Measurements from ENCODE around the gene PTCD3.

The PTCD3 gene

DNA sequence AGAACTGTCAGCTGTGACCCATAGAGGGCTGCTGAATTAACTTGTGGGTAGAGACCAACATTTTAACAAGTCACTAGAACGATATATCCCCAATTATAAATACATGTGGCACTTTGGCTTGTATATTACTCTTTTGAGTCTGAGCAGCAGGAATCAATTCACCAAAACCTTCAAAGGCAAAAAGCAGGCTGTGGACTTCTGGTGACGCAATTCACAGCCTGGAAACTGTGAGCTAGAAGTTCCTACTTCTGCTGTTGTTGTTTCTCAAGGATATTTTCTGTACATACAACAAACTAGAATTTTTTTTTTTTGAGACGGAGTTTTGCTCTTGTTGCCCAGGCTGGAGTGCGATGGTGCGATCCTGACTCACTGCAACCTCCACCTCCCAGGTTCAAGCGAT, 37.3 kb downstream of the PTCD3 start:
- DNase-seq (ENCODE audit: low read depth in 4 of 4, low spot score in 1 of 4) = no peak

DNA sequence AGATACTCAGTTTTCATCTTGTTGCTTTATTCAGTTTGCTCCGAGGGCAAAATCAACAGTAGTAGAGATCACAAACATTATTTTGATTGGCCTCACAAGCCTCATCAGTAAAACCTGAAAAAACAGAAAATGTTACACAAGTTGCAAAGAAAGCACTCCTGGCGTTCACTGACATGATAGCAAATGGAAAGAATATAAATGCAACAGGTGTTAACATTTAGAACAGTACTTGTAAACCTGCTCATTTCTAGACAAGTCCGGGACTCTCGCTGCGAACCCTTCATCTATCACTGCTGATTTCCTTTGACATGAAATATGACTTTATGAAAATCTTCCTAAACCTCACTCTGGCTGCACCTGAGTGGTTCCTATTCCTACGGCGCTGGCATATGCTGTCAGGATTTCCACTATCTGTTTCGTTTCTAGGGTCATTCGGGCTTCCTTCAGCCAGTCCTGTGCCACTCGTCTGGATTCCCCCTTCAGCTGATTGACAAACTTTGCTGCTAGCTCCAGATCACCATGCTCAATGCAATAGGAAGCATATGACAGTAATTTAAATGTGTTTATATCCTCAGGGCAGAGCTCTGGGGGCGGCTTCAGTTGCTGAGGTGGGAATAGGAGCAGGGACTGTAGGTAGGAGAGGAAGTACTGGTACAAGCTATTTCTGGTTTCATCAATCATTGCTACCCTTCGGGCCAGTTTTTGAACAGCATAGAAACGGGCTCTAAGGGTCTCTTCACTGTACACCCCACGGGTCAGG, 38.1 kb downstream of the PTCD3 start:
- no peak for DNase-seq (ENCODE audit: low read depth in 4 of 4, low spot score in 1 of 4)

DNA sequence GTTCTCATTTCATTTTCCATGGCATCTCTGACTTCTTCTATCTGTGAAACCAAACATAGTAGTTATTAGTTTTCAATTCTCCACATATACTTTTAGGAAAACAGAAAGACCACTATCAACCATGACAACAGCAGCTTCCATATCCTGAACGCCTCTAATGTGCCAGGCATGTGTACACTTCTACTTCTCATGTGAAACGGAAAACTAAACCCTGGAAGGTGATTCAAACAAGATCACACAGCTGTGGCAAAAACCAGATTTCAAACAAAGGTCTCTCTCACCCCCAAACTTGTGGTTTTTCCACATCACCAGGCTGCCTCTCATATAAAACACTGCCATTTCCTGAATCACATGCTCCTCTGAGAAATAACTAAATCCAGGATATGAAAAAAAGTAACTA, 41.8 kb downstream of the PTCD3 start:
- no peak for DNase-seq (ENCODE audit: low read depth in 4 of 4, low spot score in 1 of 4)

DNA sequence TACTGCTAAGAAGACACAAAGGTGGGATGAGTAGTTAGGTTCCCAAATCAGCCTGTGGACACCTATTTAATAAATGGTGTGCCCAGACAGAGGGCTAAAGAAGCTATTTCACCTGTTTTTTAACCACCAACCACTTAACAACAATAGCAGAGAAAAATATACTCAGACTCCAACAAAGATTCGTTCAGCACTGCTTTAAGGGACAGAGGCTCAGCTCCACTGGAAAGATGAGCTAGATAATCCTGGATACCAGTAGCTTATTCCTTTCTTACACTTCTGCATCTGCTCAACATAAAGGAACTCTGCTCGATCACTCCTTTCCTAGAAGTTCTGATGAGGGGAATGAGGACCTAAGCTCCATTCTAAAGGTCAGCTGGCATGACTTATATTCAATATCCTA, 44.5 kb downstream of the PTCD3 start:
- no peak for DNase-seq (ENCODE audit: low read depth in 4 of 4, low spot score in 1 of 4)

DNA sequence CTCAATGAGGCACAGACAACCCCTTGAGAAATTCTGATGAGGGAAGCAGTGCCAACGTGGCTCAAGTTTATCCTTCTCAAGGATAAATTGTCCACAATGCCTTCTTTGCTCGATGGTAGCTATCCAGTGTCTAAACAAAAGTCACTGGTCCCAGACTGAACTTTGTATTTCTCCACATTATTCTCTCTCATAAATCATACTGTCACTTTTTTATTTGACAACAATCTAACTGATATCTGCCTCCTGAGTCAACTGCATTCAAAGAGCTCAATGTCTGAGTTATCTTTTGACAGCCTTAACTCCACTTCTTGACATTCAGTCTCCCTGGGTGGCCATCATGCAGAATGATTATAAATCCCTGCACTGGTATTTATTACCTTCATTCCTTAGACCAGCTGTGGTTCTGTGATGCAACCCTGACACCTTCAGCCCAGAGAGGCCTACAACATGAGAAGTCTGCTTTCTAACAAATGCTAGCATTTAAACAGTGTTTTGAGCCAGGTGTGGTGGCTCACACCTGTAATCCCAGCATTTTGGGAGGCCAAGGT, 51.0 kb downstream of the PTCD3 start:
- no peak for DNase-seq (ENCODE audit: low read depth in 4 of 4, low spot score in 1 of 4)

DNA sequence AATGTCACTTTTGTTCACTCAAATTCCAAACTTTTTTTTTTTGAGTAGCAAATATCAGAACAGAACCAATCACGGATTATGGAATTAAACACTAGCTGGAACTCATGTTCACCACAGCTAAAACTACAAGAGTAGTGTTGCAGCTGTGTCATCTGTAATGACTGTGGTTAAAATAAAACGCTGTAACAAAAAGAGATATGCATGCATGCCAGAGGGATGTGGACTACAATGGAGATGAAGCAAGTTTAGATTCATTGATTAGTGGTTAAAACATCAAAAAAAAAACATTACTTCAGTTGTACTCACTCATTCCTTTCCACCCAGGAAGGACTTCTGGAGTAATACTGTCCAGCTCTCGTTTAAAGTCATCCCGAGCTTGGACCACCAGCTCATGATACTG, 52.3 kb downstream of the PTCD3 start:
- no peak for DNase-seq (ENCODE audit: low read depth in 4 of 4, low spot score in 1 of 4)

DNA sequence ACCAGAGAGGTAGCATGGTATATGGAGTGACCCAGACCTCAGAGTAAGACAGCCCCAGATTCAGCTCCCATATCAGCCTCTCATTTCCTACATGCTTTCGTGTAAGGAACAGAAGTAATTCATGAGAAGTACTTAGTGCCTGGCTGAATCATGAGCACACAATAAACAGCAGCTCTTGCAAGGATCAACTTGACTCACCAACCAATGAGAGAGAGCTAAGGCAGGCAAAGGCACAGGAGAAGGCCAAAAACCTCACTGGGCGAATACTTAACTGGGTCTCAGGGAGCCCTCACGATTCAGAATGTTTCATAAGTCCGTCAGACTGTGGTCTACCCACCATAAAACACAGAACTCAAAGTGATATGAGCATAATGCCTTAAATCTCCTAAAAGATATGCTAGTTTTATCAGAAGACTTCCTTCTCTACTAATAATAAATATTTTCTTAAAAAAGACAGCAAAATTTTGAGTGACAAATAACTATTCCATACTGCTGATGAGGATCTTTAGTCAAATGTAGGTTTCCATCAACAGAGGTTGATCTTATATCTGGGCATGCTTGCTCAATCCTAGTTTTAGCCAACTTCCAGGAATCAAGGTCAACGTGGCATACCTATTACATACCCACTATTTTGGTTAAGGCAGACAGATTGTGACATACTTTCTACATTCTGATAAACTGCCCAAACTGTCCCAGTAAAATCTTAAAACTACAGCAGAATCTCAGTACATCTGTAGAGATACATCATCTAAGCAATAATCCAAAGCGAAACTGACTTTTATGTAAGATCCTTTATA, 54.3 kb downstream of the PTCD3 start:
- DNase-seq (ENCODE audit: low read depth in 4 of 4, low spot score in 1 of 4) = no peak

DNA sequence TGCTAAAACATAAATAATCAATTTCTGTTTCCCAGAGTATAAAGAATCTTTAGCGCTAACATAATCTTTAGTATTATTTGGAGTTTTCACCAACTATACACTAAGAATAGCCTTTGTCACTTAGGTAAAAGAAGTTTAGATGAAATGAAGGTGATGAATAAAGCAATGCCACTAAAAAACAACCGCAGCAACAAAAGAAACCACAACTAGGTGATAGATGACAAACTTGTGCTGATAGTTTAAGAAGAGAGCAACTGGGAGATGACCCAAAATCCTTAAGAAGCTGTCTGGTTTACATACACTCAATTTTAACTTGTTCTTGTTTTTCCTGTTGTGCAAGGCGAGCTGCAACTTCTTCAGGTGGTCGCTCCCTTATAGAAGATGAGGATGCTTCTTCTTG, 64.4 kb downstream of the PTCD3 start:
- DNase-seq (ENCODE audit: low read depth in 4 of 4, low spot score in 1 of 4) = no peak

DNA sequence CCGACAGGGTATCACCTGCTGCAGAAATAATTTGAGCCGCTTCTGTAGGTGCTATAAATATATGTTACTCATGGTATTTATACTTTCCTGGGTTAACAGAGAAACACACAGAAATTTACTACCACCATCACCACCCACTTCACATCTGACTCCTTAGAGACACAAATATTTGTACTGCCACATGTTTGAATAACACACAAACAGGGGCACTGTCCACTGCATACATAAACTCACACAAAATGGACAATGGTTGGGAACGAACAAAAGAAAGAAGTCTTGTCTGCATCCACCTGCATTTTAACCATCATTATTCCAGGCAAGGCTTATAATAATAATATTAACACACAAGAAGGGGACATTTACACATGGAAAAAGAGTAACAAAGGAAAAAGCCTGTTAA, 65.3 kb downstream of the PTCD3 start:
- DNase-seq (ENCODE audit: low read depth in 4 of 4, low spot score in 1 of 4) = no peak

DNA sequence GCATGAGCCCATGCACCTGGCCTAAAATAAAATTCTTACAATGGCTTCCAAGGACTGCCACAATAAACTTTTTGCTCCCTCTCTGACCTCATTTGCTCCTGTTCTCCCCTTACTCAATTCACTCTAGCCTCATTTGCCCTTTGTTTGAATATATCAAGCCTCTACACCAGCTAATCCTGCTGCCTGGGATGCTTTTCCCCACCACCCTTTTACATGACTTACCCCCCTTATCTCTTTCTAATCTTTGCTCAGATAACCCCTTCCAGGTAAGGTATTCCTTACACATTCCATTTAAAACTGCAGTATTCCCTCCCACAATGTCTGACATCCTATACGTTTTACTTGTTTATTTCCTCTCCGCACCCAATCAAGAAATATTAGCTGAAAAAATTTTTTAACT, 66.6 kb downstream of the PTCD3 start:
- no peak for DNase-seq (ENCODE audit: low read depth in 4 of 4, low spot score in 1 of 4)

DNA sequence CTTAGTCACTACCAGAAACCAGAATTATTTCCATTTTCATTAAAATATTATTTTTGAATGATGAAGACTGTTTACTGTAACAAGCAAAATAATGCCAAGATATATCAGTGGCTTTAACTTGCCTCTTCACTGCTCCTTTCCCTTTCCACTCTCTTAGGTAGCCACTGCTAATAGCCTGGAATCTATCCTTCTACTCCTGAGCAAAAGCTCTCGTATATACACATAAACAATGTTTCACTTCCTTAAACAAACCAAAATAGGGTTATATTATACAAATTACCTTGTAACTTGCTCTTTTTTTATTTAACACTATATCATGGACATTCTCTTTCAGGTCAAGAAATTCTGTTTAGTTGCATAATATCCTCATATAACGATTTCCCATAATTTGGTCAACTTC, 68.4 kb downstream of the PTCD3 start:
- DNase-seq (ENCODE audit: low read depth in 4 of 4, low spot score in 1 of 4) = no peak

DNA sequence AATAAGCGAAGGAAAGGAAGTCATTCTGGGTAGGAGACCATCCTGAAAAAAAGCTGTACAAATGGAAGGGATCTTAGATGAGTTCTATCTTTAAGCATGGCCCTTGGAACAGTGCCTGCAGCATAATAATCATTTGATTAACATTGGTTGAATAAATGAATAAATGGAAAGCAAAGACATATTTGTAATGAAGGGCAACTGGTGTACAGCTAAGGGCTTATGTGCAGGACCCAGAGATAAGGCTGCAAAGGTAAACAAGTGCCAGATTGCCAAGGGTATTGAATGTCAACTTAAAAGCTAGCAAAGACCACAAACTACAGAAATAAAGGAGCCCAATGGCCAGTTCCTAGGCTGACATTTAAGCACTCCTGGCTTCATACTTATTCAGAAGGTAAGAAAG, 69.8 kb downstream of the PTCD3 start:
- no peak for DNase-seq (ENCODE audit: low read depth in 4 of 4, low spot score in 1 of 4)

DNA sequence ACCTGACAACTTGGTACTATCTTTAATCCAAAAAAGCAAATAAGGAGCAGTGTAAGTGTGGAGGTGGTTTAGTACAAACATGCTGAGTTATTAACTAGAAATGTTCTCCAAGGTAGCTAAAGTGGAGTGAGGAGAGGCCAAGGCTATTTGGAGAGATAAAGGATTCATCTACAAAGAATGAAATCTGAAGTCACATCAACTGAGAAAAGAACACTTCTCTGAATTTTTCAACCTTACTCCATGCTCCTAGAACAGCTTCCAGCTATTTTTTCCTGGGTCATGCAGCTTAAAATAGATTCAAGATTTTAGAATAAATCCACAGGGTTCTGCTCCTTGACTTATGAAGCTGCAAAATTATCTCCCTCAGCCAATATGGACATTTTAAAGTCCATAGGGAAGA, 70.6 kb downstream of the PTCD3 start:
- no peak for DNase-seq (ENCODE audit: low read depth in 4 of 4, low spot score in 1 of 4)

DNA sequence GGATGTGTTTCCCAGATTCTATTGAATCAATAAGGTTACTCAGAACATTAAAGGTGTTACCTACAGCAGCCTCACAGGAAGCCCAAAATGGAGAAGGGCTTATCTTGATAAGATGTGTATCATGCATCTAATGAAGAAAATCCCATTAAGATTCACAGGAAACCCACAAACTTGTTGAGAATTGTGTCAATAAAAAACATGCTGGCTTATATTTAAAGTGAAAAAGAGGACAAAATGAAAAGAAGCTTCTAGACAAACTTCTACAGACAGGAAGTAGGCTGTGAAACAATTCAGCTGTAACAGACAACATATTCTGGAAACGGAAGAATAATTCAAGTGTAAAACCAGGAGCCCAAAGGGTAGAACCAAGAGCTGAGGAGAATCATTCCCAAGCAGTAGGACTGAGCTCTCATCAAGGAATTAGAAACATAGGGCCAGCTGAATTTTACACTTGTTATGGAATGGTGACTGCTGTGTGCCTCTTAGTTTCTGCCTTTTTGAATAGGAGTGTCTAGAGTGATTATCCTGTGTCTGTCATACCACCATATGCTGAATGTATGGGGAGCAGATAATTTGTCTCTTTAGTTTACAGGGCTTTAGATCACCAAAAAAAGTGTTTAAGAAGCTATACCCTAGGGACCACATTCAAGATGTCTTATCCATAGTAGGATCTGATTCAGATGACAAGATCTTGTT, 79.6 kb downstream of the PTCD3 start:
- DNase-seq (ENCODE audit: low read depth in 4 of 4, low spot score in 1 of 4) = no peak

DNA sequence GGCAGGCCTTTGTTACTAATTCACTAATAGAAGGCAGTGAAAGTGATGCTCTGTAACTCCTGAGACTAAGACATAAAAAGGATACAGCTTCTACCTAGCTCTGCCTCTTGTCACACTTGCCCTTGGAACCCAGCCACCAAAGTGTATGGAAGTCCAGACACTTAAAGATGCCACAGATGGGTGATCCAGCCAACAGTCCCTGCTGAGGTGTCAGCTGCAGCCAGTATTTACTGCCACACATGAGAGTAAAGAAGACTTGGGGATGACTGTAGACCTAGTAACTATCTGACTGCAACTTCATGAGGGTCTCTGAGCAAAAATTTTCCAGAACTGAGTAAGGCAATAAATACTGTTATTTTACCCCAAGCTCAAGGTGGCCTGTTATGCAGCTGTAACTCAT, 80.4 kb downstream of the PTCD3 start:
- no peak for DNase-seq (ENCODE audit: low read depth in 4 of 4, low spot score in 1 of 4)

DNA sequence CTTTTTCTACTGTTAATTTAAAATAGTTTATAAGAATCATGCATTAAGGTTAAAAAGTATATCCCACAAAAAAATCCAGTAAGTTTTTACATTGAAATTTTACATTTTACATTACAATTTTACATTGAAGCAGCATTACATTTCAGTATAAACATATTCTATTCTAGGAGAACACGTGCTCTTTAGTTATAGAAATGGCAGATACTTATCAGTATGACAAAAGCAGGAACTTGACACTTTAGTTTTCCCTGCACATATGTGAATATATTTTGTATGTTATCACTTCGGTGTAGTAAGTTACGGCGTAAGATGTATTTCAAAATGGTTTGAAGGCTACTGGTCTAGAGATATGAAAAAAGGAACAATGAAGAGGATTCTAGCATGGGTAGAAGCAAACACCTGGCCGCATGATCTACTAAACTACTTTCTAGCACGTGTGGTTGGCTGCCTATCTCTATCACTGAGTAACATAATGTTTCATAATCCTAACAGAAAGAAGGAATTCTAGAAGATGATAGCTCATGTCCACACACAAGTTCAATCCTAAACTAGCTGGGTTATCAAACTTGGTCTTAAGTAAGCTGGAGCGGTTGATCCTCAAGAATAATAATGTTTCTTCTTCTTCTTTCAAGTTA, 83.9 kb downstream of the PTCD3 start:
- no peak for DNase-seq (ENCODE audit: low read depth in 4 of 4, low spot score in 1 of 4)
